HEK293T (cell line): ENCODE data around the gene PHF3.

Experiments
- CTCF ChIA-PET: fragments of 350-600 bp; formaldehyde crosslinking; extraction: SDS; loops from one replicate; lab custom pipeline; 2021; ENCODE audit warnings: antibody characterized with exemption, inconsistent platforms; lab: Yijun Ruan, JAX
- POLR2A ChIA-PET: fragments of 350-600 bp; formaldehyde crosslinking; extraction: SDS; loops from one replicate; lab custom pipeline; 2020; ENCODE audit warnings: antibody characterized with exemption, inconsistent platforms; lab: Yijun Ruan, JAX
- DNase-seq: peaks from one replicate; pipeline ENCODE4 v3.0.0; 2012; ENCODE audit warnings: mixed read lengths; ENCODE audit errors: extremely low spot score
- ARNT ChIP-seq: fragments of 450-650 bp; IDR thresholded peaks from 2 replicates; pipeline ENCODE4 v1.6.1; 2017; ENCODE audit warnings: mild to moderate bottlenecking
- BHLHE40 ChIP-seq: fragments of 450-650 bp; IDR thresholded peaks from 2 replicates; pipeline ENCODE4 v1.6.1; 2016; ENCODE audit warnings: mild to moderate bottlenecking, moderate library complexity, borderline replicate concordance
- CTBP1 ChIP-seq: fragments of 450-650 bp; IDR thresholded peaks from 2 replicates; pipeline ENCODE4 v1.6.1; 2016; ENCODE audit warnings: borderline replicate concordance
- ELF4 ChIP-seq: fragments of 450-650 bp; IDR thresholded peaks from 2 replicates; pipeline ENCODE4 v1.6.1; 2017; ENCODE audit warnings: antibody characterized with exemption
- FOXA1 ChIP-seq: fragments of 450-650 bp; IDR thresholded peaks from 2 replicates; pipeline ENCODE4 v1.6.1; 2016; ENCODE audit warnings: mild to moderate bottlenecking
- FOXK2 ChIP-seq: fragments of 450-650 bp; IDR thresholded peaks from 2 replicates; pipeline ENCODE4 v1.6.1; 2016; ENCODE audit warnings: mild to moderate bottlenecking
- FOXM1 ChIP-seq: fragments of 450-650 bp; IDR thresholded peaks from 2 replicates; pipeline ENCODE4 v1.6.1; 2017; ENCODE audit warnings: mild to moderate bottlenecking, borderline replicate concordance
- HDGF ChIP-seq: fragments of 450-650 bp; IDR thresholded peaks from 2 replicates; pipeline ENCODE4 v1.6.1; 2017; ENCODE audit warnings: antibody characterized with exemption, borderline replicate concordance
- L3MBTL2 ChIP-seq: fragments of 450-650 bp; conservative IDR thresholded peaks from 2 replicates; pipeline ENCODE4 v1.6.1; 2016; ENCODE audit warnings: mild to moderate bottlenecking
- LEF1 ChIP-seq: fragments of 450-650 bp; IDR thresholded peaks from 2 replicates; pipeline ENCODE4 v1.6.1; 2017; ENCODE audit warnings: mild to moderate bottlenecking, borderline replicate concordance
- NFRKB ChIP-seq: fragments of 450-650 bp; IDR thresholded peaks from 2 replicates; pipeline ENCODE4 v1.6.1; 2016; ENCODE audit warnings: mild to moderate bottlenecking, moderate library complexity
- SUZ12 ChIP-seq: fragments of 450-650 bp; IDR thresholded peaks from 2 replicates; pipeline ENCODE4 v1.6.1; 2016; ENCODE audit warnings: mild to moderate bottlenecking
- TARDBP ChIP-seq: fragments of 450-650 bp; IDR thresholded peaks from 2 replicates; pipeline ENCODE4 v1.6.1; 2016
- ZNF384 ChIP-seq: fragments of 450-650 bp; IDR thresholded peaks from 2 replicates; pipeline ENCODE4 v1.6.1; 2016
- TF ChIP-seq, protein P1 (sequence below): fragments of 450-650 bp; IDR thresholded peaks from 2 replicates; pipeline ENCODE4 v1.6.1; 2016

PHF3 gene

DNA sequence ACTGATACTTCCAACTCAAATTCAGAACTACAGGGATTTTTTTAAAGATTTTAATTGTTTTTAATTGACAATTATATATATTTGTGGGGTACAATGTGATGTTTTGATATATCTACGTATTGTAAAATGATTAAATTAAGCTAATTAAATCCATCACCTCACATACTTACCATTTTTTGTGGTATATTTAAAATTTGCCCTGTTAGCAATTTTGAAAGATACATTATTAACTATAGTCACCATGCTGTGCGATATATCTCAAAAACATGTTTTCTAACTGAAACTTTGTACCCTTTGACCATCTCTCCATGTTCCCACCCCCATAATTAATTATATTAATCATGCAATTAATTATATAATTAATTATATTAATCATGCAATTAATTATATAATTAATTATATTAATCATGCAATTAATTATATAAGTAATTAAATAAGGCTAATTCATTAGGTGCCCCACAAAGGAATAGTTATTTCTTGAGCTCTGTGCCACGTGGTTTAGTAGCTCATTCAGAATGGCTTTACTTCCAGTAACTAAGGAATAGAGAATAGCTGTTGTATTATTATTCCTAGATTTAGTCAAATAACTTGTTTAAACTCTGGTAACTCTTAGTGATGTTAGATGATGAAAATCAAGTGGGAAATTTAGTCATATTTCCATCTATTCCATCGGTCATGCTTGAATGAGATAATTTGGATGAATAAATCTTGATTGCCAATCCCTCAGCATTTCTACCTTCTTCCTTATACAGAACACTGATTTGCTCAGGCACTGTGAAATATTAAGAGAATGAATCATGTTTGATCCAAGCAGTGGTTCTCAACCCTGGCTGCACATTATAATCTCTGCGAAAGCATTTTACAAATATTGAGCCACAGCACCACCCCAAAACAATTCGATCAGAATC is 38.2 kb upstream of the PHF3 start:
- no peak for TF ChIP-seq CTBP1
- peak; percentile 24; the same call in 1 of the 2 replicates for TF ChIP-seq L3MBTL2
- CTCF ChIA-PET, result interaction anchor here (0.6 to 2.4 kb wide), 5 partner anchors 14 to 167 kb away, joined by 3 to 16 read pairs (median 4); partner anchors contain the start of gene PHF3
- POLR2A ChIA-PET, result interaction anchor here (0.6 to 2.2 kb wide), 3 partner anchors 11 to 38 kb away, joined by 3 to 22 read pairs (median 7); partner anchors contain the start of gene PHF3

DNA sequence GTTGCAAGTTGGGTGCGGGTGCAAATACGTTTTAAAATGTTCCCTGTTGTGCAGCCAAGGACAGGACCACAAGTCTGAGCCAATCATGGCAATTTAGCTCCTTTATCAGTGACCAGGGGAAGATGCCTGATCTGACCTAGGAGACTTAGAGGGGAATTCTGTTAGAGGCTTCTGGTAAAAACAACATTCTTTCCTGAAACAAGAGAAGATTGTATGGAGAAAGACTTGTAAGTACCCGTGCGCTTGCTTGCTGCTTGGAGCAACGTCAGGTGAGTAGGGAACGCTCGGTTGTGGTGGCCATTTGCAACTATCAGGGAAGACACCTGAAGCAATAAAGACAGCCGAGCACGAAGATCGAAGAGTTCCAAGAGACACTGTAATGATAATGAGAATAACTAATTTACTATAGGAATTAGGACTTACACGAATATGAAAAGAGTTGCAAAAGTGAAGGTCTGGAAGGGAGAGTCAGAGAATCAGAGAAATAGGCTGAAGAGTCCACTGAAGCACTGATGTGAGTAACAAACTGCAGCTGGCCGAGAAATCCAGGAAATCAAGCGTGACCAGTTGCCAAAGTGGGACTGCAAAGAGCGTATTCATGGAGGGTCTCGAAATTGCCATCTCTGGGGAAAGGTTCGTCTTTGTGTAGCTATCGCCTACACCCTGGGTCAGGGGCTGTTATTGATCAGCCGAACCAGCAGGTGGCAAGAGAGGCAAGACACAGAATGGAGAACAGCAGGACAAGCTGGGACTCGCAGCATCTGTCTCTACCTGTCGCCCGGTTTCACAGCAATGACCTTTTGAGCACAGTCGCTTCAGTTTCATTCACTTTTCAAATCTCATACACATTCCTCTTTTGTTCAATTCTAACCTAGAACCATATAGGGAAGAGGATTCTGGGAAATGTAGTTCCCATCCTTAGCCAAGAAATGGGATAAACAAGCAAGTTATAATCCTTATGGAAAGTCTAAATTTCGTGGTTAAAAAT is 37.3 kb upstream of the PHF3 start:
- ChIA-PET POLR2A (interaction anchor here (0.6 to 2.2 kb wide), 5 partner anchors 11 to 166 kb away, joined by 3 to 22 read pairs (median 5); partner anchors contain the start of gene PHF3), CTCF (interaction anchor here (0.6 to 2.4 kb wide), 18 partner anchors 9 to 245 kb away, joined by 3 to 16 read pairs (median 3); partner anchors contain the start of gene PHF3)
- peak; percentile 76 for DNase-seq
- no peak for TF ChIP-seq NFRKB
- no peak for TF ChIP-seq LEF1
- no peak for TF ChIP-seq HDGF
- TF ChIP-seq FOXA1, result no peak
- TF ChIP-seq ARNT, result no peak
- TF ChIP-seq SUZ12, result no peak
- TF ChIP-seq CTBP1, result no peak
- no peak for TF ChIP-seq BHLHE40
- TF ChIP-seq TARDBP, result no peak
- TF ChIP-seq ELF4, result no peak

More for the DNA sequence above, 38.2 kb upstream of the PHF3 start:
- no peak for DNase-seq

- no peak for DNase-seq
- TF ChIP-seq, protein P1, sequence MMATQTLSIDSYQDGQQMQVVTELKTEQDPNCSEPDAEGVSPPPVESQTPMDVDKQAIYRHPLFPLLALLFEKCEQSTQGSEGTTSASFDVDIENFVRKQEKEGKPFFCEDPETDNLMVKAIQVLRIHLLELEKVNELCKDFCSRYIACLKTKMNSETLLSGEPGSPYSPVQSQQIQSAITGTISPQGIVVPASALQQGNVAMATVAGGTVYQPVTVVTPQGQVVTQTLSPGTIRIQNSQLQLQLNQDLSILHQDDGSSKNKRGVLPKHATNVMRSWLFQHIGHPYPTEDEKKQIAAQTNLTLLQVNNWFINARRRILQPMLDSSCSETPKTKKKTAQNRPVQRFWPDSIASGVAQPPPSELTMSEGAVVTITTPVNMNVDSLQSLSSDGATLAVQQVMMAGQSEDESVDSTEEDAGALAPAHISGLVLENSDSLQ, result no peak
- no peak for TF ChIP-seq FOXA1
- no peak for TF ChIP-seq BHLHE40
- TF ChIP-seq CTBP1, result no peak
- no peak for TF ChIP-seq L3MBTL2
- ChIA-PET POLR2A (interaction anchor here (1.2 to 2.2 kb wide), 2 partner anchors 36 to 165 kb away, joined by 5 to 22 read pairs; partner anchors contain the start of gene PHF3), CTCF (interaction anchor here (0.7 to 2.4 kb wide), 11 partner anchors 8 to 165 kb away, joined by 3 to 16 read pairs (median 3); partner anchors contain the start of gene PHF3)
Measured at GRCh38 chr6:63599243-63599642, 36.4 kb upstream of the PHF3 start.

GRCh38 chr6:63600136-63600535 is 35.5 kb upstream of the PHF3 start:
- no peak for TF ChIP-seq FOXM1
- TF ChIP-seq BHLHE40, result no peak
- no peak for TF ChIP-seq NFRKB
- TF ChIP-seq HDGF, result no peak
- no peak for TF ChIP-seq SUZ12
- TF ChIP-seq FOXK2, result no peak
- no peak for TF ChIP-seq LEF1
- TF ChIP-seq ZNF384, result no peak
- ChIA-PET POLR2A (no interaction called here), CTCF (no interaction called here)
- DNase-seq, result no peak

GRCh38 chr6:63609231-63609630 is 26.4 kb upstream of the PHF3 start:
- TF ChIP-seq TARDBP (no peak), BHLHE40 (no peak)
- TF ChIP-seq, protein P1, result no peak
- POLR2A ChIA-PET, result interaction anchor here (0.8 kb wide), 1 partner anchor 11 kb away, joined by 3 read pairs; no protein-coding TSS in a partner anchor
- CTCF ChIA-PET, result no interaction called here
- DNase-seq, result no peak

DNA sequence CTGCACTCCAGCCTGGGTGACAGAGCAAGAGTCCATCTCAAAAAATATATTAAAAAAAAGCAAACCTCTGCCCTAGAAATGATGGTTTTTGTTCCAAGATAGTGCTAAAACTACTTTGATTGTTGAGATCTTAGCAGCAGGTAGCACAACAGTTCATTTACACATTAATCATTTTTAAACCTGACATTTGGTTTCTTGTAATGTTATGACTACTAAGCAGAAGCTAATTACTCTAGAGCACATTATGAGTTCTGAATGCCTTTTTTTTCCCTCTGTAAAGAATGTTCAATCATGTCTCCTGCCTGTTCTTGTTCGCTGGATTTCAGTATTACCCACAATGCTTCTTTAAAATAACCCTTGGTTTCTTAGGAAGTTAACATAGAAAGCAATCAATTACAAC is 24.7 kb upstream of the PHF3 start:
- TF ChIP-seq, protein P1, result peak; percentile 75
- no peak for TF ChIP-seq NFRKB
- no peak for DNase-seq
- ChIA-PET POLR2A (interaction anchor here (1.0 kb wide), 1 partner anchor 24 kb away, joined by 3 read pairs; the partner anchor contains the start of gene PHF3), CTCF (interaction anchor here (0.7 kb wide), 1 partner anchor 212 kb away, joined by 4 read pairs; no protein-coding TSS in a partner anchor)
